ENCODE data around the gene ING5. TPM values are rescaled to one million over a fixed set of nuclear protein-coding genes. Genes with fewer than 3 reads are reported as not detected.
"Not testable (repeated sequence)": the region's sequence is repeated elsewhere in the genome, so short reads cannot be mapped to it uniquely, and the experiment has no call there.

ING5 gene
- total RNA-seq = 10 to 100 TPM; 50.2 to 60.8 TPM
- total RNA-seq = 65.0 to 103 reads per million in 2 donors

DNA sequence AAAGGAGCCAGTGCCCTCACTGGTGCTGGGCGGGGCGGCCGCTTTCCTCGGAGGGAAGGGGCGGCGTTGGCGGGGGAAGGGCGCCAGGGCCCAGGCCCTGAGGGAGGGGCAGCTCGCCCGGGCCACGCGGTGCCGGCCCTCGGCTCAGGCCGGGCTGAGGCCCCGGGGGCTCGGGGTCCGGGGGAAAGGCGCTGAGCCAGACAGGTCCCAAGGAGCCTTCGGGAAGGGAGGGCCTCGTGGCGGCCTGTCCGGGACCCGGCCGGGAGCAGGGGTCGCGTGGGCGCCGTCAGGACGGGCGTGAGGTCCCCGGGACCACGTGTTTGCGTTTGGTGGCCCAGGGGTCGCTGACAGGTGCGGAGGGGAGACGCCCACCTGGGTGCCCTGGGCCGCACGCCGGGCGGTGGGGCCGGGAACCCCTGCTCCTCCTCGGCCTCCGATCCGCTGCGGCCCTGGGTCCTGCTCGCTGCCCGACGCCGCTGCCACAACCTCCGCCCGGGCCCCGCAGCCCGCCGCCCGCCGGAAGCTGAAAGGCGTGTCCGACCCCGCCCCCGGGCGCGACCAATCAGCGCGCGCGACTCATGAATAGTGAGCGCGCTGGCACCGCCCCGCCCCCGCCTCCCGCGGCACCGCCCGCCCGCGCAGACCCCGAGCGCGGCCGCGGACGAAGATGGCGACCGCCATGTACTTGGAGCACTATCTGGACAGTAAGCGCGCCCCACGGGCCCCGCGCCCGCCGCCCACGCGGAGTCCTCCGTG lies at the start of gene ING5:
Gene ING5 (plus strand): TSS at position 641 of the 756 bp plus-strand sequence. CDS start 27 bp downstream, at position 668.
- ATAC-seq (peak; percentile 76), DNase-seq (peak; percentile 93 to 98 (median 96))
- Mint-ChIP-seq H3K27me3 (no peaks in the 10 kb centered on the region), H3K36me3 (ENCODE audit: low read depth) (peaks cover 3% of the 10 kb centered on the region), H3K4me1 (peaks cover 15% of the 10 kb centered on the region), H3K4me3 (peak within 1 kb of the TSS; percentile 94), H3K27ac (peak within 1 kb of the TSS; percentile 73)
- no peaks in the 10 kb centered on the region for H3K9me3 ChIP-seq (ENCODE audit: control insufficient read depth, low read length, poor library complexity, severe bottlenecking)

DNA sequence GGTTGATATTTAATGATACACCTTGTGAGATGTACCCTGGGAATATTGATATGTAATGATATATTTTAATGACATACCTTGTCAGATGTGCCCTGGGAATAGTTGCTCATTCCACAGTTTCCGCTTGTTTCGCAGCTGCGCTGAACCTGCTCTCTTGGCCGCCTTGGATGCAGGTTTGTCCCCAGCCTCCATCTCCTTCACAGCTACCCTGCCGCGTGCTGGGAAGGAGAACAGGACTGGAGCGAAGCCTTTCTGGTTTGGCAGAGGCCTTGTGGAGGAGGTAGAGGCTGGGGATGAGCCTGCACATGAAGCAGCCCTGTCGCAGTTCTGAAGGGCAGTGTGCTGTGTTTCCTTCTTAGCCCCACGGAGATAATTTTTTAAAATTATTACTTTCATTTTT lies 49.7 kb upstream of the ING5 start:
- peaks cover 7% of the 10 kb centered on the region for H3K4me1 Mint-ChIP-seq
- H3K27ac Mint-ChIP-seq = no peak overlapping the region
- H3K27me3 Mint-ChIP-seq = no peaks in the 10 kb centered on the region
- ATAC-seq = no peak
- no peak for DNase-seq
- no peaks in the 10 kb centered on the region for H3K9me3 ChIP-seq (ENCODE audit: control insufficient read depth, low read length, poor library complexity, severe bottlenecking)
- peaks cover 8% of the 10 kb centered on the region for H3K36me3 Mint-ChIP-seq (ENCODE audit: low read depth)
- H3K4me3 Mint-ChIP-seq = no peak overlapping the region

DNA sequence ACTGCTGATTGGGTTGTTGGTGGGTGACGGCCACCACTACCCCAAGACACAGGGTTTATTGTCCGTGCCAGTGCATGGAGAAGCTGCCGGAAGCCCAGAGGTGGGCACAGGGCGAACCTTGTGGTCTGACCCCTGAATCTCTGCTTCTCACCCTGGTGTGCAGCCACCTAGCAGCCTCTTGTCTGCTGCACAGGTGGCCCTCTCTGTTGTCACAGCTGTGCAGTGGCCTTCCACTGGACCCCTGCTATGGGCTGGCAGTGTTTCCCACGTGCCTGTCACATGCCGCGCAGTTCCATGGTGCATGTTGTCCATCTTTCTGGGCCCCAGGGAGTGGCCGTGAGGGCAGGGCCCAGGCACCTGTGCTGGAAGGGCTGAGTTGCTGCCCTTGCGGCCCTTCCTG lies 49.1 kb upstream of the ING5 start:
- H3K27me3 Mint-ChIP-seq = no peaks in the 10 kb centered on the region
- H3K4me3 Mint-ChIP-seq = no peak overlapping the region
- peaks cover 7% of the 10 kb centered on the region for H3K4me1 Mint-ChIP-seq
- ATAC-seq (no peak), DNase-seq (no peak)
- peaks cover 10% of the 10 kb centered on the region for H3K36me3 Mint-ChIP-seq (ENCODE audit: low read depth)
- no peaks in the 10 kb centered on the region for H3K9me3 ChIP-seq (ENCODE audit: control insufficient read depth, low read length, poor library complexity, severe bottlenecking)
- no peak overlapping the region for H3K27ac Mint-ChIP-seq

DNA sequence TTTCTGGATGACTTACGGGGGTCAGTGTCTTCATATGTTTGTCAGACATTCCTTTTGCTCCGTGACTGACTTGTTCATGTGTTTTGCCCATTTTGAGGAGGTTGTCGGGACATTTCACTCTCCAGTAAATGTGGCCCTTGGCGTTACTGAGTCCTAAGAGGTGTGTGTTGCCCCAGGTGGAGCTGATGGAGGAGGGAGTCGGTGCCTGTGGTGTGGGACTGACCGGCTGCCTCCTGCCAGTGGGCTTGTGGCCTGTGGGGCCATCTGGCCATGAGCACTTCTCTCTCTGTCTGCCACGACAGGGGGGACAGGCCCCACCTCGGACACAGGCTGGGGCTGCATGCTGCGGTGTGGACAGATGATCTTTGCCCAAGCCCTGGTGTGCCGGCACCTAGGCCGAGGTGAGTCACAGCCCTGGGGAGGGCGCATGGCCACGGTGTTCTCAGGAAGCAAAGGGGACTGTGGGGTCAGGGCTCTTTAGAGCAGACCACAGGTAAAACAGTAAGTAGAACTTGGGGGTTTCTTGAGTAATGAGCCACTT lies 48.6 kb upstream of the ING5 start:
- Mint-ChIP-seq H3K36me3 (ENCODE audit: low read depth) (peaks cover 10% of the 10 kb centered on the region), H3K4me3 (no peak overlapping the region), H3K4me1 (peaks cover 6% of the 10 kb centered on the region), H3K27ac (no peak overlapping the region), H3K27me3 (no peaks in the 10 kb centered on the region)
- H3K9me3 ChIP-seq (ENCODE audit: control insufficient read depth, low read length, poor library complexity, severe bottlenecking) = no peaks in the 10 kb centered on the region
- ATAC-seq (no peak), DNase-seq (no peak)

DNA sequence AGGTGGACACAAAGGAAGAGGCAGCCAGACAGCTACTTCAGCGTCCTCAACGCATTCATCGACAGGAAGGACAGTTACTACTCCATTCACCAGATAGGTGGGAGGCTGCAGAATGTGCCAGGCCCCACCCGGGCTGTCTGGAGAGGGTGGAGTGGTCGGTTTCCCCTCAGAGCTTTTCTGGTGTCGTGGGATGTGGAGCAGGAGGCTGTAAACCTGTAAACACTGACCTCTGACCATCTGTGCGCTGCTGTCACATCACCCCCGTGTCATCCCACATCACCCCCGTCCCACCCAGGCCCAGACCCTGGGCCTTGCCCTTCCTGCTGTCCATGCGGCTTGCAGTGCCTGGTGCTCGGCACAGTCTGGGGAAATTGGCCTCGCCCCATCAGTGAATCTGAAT lies 47.3 kb upstream of the ING5 start:
- no peaks in the 10 kb centered on the region for H3K9me3 ChIP-seq (ENCODE audit: control insufficient read depth, low read length, poor library complexity, severe bottlenecking)
- Mint-ChIP-seq H3K36me3 (ENCODE audit: low read depth) (peaks cover 10% of the 10 kb centered on the region), H3K4me3 (no peak overlapping the region), H3K4me1 (no peaks in the 10 kb centered on the region), H3K27me3 (no peaks in the 10 kb centered on the region), H3K27ac (no peak overlapping the region)
- no peak for ATAC-seq
- no peak for DNase-seq

DNA sequence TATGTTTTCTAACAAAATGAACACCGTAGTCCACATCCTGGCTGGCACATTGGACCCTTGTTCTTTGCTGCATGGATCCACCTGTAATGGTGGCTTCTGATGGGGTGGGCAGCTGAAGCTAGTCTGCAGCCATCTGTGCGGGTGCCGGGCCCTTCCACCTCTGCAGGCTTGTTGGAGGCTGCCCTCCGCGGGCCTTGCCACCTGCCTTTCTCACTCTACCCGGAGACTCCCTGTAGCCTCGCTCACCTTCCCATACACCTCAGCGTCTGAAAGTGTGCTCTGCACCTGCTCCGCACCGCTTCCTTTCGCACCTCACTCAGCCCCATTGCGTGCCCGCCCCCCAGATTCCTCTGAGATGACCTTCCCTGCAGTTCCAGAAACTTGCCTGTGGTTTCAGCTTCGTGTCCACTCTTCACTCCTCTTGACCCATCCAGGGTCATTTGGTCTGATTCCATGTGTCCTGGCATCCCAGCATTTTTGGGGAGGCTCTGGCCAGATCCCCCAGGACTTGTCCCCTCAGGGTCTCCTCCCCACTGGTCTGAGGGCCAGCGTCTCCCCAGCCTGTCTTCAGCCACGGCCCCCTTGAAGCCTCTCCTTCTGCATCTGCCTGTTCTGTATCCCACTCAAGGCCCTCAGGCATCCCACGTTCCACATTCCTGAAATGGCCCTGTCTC lies 46.2 kb upstream of the ING5 start:
- ATAC-seq = no peak
- Mint-ChIP-seq H3K4me1 (no peaks in the 10 kb centered on the region), H3K27ac (no peak overlapping the region), H3K4me3 (no peak overlapping the region), H3K36me3 (ENCODE audit: low read depth) (peaks cover 13% of the 10 kb centered on the region), H3K27me3 (no peaks in the 10 kb centered on the region)
- no peaks in the 10 kb centered on the region for H3K9me3 ChIP-seq (ENCODE audit: control insufficient read depth, low read length, poor library complexity, severe bottlenecking)
- no peak for DNase-seq

DNA sequence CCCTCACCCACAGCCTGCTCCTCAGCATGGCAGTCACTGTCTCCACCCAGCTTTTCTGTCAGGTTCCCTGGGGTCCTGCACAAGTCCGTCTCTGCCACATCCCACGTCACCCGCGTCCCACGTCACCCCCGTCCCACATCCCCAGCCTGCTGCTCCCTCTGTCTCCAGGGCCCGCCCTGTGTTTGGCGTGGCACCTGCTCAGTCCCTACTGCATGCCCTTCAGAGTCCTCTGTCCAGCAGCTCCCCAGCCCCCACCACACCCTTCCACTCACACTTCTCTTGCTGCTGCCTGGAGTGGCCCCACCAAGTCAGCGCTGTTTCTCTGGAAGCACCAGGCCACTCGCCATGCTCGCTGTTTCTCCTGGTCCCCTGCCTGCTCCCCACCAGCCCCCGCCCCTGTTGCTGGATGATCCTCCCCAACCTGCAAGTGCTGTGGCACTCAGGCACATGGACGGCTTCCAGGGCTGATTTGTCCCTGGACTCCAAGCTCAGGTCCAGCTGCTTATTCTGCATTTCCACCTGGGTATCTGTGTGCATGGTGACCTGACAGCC lies 45.6 kb upstream of the ING5 start:
- Mint-ChIP-seq H3K36me3 (ENCODE audit: low read depth) (peaks cover 13% of the 10 kb centered on the region), H3K27ac (no peak overlapping the region)
- ATAC-seq = no peak

DNA sequence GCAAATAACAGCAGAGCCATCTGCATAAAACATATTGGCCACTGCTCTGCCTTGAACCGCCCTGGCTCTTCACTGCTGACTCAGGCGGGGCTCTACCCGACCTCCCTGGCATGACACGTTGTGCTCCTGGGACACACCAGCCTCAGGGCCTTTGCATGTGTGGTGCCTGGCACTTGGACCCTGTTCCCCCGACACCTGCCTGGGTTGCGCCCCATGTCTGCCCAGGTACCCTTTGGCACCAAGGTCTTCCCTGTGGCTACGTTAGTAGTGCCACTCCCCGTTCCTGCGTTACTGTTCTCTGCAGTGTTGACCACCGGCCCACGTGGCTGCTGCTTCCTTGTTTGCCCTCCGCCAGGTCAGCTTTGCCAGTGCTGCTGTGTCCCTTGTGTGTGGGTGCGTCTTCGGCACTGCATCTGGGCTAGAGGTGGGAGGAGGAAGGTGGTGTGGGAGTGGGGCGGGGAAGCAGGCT lies 44.0 kb upstream of the ING5 start:
- Mint-ChIP-seq H3K27ac (no peak overlapping the region), H3K27me3 (no peaks in the 10 kb centered on the region), H3K4me1 (peaks cover 3% of the 10 kb centered on the region), H3K36me3 (ENCODE audit: low read depth) (peaks cover 13% of the 10 kb centered on the region), H3K4me3 (no peak overlapping the region)
- no peak for DNase-seq
- no peak for ATAC-seq
- no peaks in the 10 kb centered on the region for H3K9me3 ChIP-seq (ENCODE audit: control insufficient read depth, low read length, poor library complexity, severe bottlenecking)

More for the DNA sequence above, 45.6 kb upstream of the ING5 start:
- no peak for DNase-seq
- no peaks in the 10 kb centered on the region for H3K27me3 Mint-ChIP-seq
- H3K4me3 Mint-ChIP-seq = no peak overlapping the region
- H3K9me3 ChIP-seq (ENCODE audit: control insufficient read depth, low read length, poor library complexity, severe bottlenecking) = no peaks in the 10 kb centered on the region
- H3K4me1 Mint-ChIP-seq = no peaks in the 10 kb centered on the region

DNA sequence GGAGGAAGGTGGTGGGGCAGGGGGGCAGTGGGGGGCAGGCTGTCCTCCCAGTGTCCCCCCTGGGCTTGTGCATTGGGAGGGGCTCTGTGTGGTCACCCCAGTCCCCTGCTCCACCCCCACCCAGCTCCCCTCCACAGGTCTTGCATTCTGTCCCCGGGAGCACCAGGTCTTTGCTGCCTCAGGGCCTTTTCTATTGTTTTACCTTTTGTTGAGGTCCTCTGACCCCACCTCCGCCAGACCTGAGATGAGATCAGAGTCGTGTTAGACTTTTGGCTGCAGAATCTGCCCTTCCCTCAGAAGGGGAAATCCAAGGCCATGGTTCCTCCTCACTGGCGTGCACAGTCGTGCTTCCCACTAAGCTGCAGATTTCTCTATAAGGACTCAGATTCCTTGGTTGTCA lies 43.5 kb upstream of the ING5 start:
- no peaks in the 10 kb centered on the region for H3K27me3 Mint-ChIP-seq
- H3K27ac Mint-ChIP-seq = no peak overlapping the region
- peaks cover 3% of the 10 kb centered on the region for H3K4me1 Mint-ChIP-seq
- no peak overlapping the region for H3K4me3 Mint-ChIP-seq
- no peak for ATAC-seq
- no peaks in the 10 kb centered on the region for H3K9me3 ChIP-seq (ENCODE audit: control insufficient read depth, low read length, poor library complexity, severe bottlenecking)
- H3K36me3 Mint-ChIP-seq (ENCODE audit: low read depth) = peaks cover 13% of the 10 kb centered on the region
- DNase-seq = no peak

DNA sequence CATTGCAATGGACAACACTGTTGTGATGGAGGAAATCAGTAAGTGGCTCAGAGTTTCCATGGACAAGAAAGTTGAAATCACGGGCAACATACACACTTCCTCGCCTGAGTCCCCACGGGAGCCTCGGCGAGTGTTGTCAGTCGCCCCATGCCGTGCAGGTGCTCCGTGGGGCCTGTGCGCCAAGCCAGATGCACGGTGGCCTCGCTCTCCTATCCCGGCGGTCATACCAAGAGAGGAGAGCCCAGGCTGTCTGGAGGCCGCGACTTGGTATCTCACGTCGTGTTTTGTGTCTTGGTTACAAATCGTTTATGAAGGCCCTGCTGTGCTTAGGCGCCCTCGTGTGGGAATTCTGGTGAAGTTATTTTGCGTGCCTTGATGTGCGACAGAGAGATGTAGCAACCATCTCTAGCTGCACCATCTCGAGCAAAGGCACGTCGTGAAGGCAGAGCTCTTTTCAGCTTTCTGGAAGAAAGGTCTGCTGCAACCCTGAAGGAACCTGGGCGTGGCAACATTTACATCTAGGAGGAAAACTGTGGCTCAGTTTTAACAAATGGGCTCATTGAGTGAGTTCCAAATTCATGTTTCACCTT lies 42.6 kb upstream of the ING5 start:
- peak; percentile 49 for ATAC-seq
- Mint-ChIP-seq H3K36me3 (ENCODE audit: low read depth) (peaks cover 13% of the 10 kb centered on the region), H3K4me3 (no peak overlapping the region), H3K27ac (no peak overlapping the region), H3K27me3 (no peaks in the 10 kb centered on the region), H3K4me1 (peaks cover 3% of the 10 kb centered on the region)
- no peak for DNase-seq
- no peaks in the 10 kb centered on the region for H3K9me3 ChIP-seq (ENCODE audit: control insufficient read depth, low read length, poor library complexity, severe bottlenecking)

DNA sequence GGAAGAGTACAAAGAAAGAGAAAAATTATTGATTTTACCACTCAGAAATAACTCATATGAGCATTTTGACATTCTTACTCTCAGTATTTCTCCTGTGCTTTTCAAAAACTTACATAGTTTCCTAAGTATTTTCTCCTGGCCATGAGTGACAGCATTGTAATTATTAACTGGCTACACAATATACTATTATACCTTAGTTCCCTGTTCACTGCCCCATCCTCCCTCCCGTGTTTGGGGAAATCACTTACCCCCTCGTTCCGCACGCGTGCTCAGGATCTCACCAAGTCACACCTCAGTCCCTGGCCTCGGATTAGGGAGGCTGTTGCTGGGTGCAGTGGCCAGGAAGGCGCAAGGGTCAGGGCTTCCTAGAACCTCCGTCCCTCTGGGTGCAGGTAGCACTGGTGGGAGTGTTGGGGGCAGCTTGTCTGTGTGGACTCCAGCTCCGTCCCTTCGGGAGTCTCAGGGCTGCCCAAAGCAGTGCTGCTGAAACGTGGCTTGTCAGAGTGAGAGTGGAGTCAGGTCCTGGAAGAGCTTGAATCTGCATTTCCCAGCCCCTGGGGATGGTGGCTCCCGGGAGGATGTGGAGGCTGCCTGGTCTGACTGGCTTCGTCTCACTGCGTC lies 41.1 kb upstream of the ING5 start:
- H3K27ac Mint-ChIP-seq = no peak overlapping the region
- peaks cover 6% of the 10 kb centered on the region for H3K4me1 Mint-ChIP-seq
- no peak overlapping the region for H3K4me3 Mint-ChIP-seq
- DNase-seq (no peak), ATAC-seq (no peak)
- H3K9me3 ChIP-seq (ENCODE audit: control insufficient read depth, low read length, poor library complexity, severe bottlenecking) = no peaks in the 10 kb centered on the region
- peaks cover 11% of the 10 kb centered on the region for H3K36me3 Mint-ChIP-seq (ENCODE audit: low read depth)
- H3K27me3 Mint-ChIP-seq = no peaks in the 10 kb centered on the region

DNA sequence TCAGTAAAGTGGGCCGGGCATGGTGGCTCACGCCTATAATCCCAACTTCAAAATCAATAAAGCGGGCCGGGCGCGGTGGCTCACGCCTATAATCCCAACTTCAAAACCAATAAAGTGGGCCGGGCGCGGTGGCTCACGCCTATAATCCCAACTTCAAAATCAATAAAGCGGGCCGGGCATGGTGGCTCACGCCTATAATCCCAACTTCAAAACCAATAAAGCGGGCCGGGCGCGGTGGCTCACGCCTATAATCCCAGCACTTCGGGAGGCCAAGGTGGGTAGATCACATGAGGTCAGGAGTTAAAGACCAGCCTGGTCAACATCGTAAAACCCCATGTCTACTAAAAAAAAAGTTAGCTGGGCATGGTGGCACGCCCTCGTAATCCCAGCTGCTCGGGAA lies 39.1 kb upstream of the ING5 start:
- not testable (repeated sequence) for H3K27ac Mint-ChIP-seq; H3K9me3 ChIP-seq (ENCODE audit: control insufficient read depth, low read length, poor library complexity, severe bottlenecking); H3K4me1 Mint-ChIP-seq; H3K4me3 Mint-ChIP-seq; H3K27me3 Mint-ChIP-seq; DNase-seq; ATAC-seq; H3K36me3 Mint-ChIP-seq (ENCODE audit: low read depth)

Data from T-helper 17 cell (primary cell).